Parathyroid adenoma (tissue), 2 donors: ENCODE measurements around the gene DNAH8.
"Not testable (repeated sequence)": the region's sequence is repeated elsewhere in the genome, so short reads cannot be mapped to it uniquely, and the experiment has no call there.

Source experiments
- H2AFZ ChIP-seq: fragments of 300-600 bp; sonication (generic); one replicate; pipeline ENCODE4 v1.7.0; 2017; ENCODE audit warnings: antibody characterized with exemption, mild to moderate bottlenecking
- H3K27ac ChIP-seq: fragments of 300-600 bp; sonication (generic); one replicate; pipeline ENCODE4 v1.7.0; 2017
- H3K27me3 ChIP-seq: fragments of 300-600 bp; sonication (generic); one replicate; pipeline ENCODE4 v1.7.0; 2017; ENCODE audit warnings: low read length; ENCODE audit not compliant: control insufficient read depth, insufficient read depth
- H3K36me3 ChIP-seq: fragments of 300-600 bp; sonication (generic); one replicate; pipeline ENCODE4 v1.7.0; 2017; ENCODE audit warnings: low read length; ENCODE audit not compliant: control insufficient read depth, insufficient read depth
- H3K4me1 ChIP-seq: fragments of 300-600 bp; sonication (generic); one replicate; pipeline ENCODE4 v1.7.0; 2017; ENCODE audit warnings: control low read depth
- H3K4me2 ChIP-seq: fragments of 300-600 bp; sonication (generic); one replicate; pipeline ENCODE4 v1.7.0; 2017; ENCODE audit warnings: low read length
- H3K4me3 ChIP-seq: fragments of 300-600 bp; sonication (generic); one replicate; pipeline ENCODE4 v1.7.0; 2017; ENCODE audit warnings: low read depth, low read length
- H3K79me2 ChIP-seq: fragments of 300-600 bp; sonication (generic); one replicate; pipeline ENCODE4 v1.7.0; 2017; ENCODE audit warnings: control low read depth
- H3K9ac ChIP-seq: fragments of 300-600 bp; sonication (generic); one replicate; pipeline ENCODE4 v1.7.0; 2017; ENCODE audit warnings: mild to moderate bottlenecking
- H3K9me3 ChIP-seq: fragments of 300-600 bp; sonication (generic); one replicate; pipeline ENCODE4 v1.7.0; 2017; ENCODE audit warnings: low read length; ENCODE audit not compliant: control insufficient read depth
- TF ChIP-seq, protein P1 (sequence below): fragments of 300-600 bp; sonication (generic); IDR thresholded peaks from one replicate; pipeline ENCODE4 v1.7.0; 2017; ENCODE audit warnings: antibody characterized with exemption, mild to moderate bottlenecking
- donor health status: primary hyperparathyroidism.

Gene DNAH8

DNA sequence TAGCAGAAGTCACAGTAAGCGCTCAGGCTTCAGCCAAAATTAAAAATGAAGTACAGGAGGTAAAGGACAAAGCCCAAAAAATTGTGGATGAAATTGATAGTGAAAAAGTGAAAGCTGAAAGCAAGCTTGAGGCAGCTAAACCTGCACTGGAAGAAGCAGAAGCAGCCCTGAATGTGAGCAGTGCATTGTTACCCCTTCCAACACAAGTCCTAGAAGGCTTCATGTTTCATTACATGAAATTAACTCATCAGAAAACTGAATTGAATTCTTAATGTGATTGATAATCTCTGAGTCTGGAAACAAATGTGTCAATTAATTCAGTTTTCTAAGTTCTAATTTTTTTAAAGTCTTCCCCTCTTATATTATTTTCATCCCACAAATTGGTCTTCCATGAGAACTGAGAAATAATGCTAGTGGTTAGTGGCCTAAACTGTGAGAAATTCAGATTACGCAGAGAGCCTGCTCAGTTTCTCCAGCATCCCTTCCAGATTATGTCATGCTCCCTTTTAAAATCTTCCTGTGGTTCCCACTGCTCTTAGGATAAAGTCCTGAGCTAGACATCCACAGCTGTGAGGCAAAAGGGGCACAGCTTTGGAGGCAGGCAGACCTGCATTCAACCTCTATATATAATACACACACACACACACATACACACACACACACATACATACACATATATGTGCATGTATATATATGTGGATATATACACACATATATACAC is 200.3 kb downstream of the DNAH8 start:
- TF ChIP-seq, protein P1, sequence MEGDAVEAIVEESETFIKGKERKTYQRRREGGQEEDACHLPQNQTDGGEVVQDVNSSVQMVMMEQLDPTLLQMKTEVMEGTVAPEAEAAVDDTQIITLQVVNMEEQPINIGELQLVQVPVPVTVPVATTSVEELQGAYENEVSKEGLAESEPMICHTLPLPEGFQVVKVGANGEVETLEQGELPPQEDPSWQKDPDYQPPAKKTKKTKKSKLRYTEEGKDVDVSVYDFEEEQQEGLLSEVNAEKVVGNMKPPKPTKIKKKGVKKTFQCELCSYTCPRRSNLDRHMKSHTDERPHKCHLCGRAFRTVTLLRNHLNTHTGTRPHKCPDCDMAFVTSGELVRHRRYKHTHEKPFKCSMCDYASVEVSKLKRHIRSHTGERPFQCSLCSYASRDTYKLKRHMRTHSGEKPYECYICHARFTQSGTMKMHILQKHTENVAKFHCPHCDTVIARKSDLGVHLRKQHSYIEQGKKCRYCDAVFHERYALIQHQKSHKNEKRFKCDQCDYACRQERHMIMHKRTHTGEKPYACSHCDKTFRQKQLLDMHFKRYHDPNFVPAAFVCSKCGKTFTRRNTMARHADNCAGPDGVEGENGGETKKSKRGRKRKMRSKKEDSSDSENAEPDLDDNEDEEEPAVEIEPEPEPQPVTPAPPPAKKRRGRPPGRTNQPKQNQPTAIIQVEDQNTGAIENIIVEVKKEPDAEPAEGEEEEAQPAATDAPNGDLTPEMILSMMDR: no peak
- Histone ChIP-seq H3K79me2 (no peaks in the 10 kb centered on the region), H3K9ac (no peak overlapping the region), H3K9me3 (no peaks in the 10 kb centered on the region), H3K4me1 (no peaks in the 10 kb centered on the region), H3K27me3 (no peaks in the 10 kb centered on the region), H3K27ac (no peak overlapping the region), H3K4me3 (no peak overlapping the region), H3K36me3 (no peaks in the 10 kb centered on the region), H3K4me2 (no peak overlapping the region), H2AFZ (no peak overlapping the region)

DNA sequence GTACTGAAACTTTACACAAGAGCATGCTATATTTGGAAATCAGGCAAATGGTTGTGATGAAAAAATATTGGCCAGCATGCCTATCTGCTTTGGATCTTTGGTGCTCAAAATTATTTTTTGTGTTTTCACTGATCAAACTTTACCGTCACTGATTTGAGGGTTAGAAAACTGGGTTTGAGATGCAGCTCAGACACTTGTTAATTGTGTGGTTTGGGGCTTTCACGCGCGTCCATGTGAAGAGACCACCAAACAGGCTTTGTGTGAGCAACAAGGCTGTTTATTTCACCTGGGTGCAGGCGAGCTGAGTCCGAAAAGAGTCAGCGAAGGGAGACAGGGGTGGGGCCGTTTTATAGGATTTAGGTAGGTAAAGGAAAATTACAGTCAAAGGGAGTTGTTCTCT is 206.4 kb downstream of the DNAH8 start:
- H3K79me2 ChIP-seq, H3K9ac ChIP-seq, H3K9me3 ChIP-seq, H3K36me3 ChIP-seq, H3K4me2 ChIP-seq, H3K27ac ChIP-seq, H2AFZ ChIP-seq, H3K4me3 ChIP-seq, H3K27me3 ChIP-seq, H3K4me1 ChIP-seq: not testable (repeated sequence)

DNA sequence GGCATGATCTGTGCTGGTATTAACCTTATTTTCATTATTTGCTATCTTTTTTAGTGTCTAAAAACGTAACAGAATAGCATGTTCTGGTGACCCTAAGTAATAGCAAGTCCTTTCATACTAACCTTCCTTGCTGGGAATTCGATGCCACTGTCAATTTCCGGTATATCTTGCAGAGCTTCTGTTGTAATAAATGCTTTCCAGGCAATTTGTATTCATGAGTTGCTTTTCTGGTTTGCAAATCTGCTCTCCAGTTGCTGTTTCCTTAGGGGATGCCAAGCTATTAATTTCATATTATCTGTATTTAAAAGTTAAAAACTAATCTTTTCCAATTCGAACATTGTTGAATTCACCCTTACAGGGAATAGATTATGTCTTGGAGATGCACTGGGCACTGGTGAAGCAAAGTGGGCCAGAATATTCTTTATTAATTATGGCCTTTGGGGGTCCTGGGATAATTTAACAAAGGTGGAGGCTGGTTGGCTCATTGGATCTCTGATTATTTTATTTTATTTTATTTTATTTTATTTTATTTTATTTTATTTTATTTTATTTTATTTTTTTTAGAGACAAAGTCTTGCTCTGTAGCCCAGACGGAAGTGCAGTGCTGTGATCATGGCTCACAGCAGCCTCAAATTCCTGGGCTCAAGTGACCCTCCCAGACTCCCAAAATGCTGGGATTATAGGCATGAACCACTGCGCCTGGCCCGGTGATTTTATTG is 209.8 kb downstream of the DNAH8 start:
- no peak overlapping the region for H3K9ac ChIP-seq
- no peak overlapping the region for H3K4me3 ChIP-seq
- no peaks in the 10 kb centered on the region for H3K27me3 ChIP-seq
- TF ChIP-seq, protein P1: no peak
- H3K9me3 ChIP-seq: no peaks in the 10 kb centered on the region
- no peak overlapping the region for H3K4me2 ChIP-seq
- no peak overlapping the region for H2AFZ ChIP-seq
- no peak overlapping the region for H3K27ac ChIP-seq
- no peaks in the 10 kb centered on the region for H3K4me1 ChIP-seq
- H3K36me3 ChIP-seq: no peaks in the 10 kb centered on the region
- H3K79me2 ChIP-seq: no peaks in the 10 kb centered on the region

DNA sequence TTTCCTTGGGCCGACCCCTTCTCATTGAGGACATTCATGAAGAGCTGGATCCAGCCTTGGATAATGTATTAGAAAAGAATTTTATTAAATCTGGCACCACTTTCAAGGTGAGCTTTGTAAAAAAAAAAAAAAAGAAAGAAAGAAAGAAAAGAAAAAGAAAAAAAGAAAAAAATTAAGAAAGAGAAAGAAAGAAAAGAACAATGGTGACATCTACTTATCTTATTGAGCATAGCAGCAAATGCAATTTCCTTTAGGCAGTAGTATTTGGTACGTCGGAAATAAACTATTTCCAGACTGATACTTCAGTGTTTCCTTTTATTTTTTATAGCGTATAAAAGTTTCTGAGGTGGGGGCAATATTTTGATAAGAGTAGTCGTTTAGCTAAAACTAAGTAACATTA is 214.4 kb downstream of the DNAH8 start:
- no peak overlapping the region for H3K4me3 ChIP-seq
- H3K9ac ChIP-seq: no peak overlapping the region
- no peak overlapping the region for H3K4me2 ChIP-seq
- H3K36me3 ChIP-seq: no peaks in the 10 kb centered on the region
- no peaks in the 10 kb centered on the region for H3K27me3 ChIP-seq
- H3K79me2 ChIP-seq: no peaks in the 10 kb centered on the region
- TF ChIP-seq, protein P1: no peak
- no peaks in the 10 kb centered on the region for H3K4me1 ChIP-seq
- no peak overlapping the region for H3K27ac ChIP-seq
- H3K9me3 ChIP-seq: no peaks in the 10 kb centered on the region
- H2AFZ ChIP-seq: no peak overlapping the region

DNA sequence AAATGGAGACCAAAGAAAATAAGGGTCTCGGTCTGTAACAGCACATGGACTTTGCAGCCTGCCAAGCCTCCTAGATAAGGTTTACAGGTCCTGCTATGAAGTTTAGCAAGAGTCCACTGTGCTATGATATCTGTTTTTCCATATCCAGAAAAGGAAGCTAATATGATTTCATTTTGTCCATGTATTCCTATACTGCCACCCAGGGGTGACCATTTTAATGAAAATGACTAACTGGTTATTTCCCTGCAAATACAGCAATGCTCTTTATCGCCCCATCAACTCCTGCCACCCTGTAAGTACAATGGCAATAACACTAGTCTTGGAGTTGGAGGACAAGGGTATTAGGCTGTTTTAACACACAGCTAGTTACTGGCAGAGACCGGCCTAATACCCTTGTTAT is 218.3 kb downstream of the DNAH8 start:
- H3K36me3 ChIP-seq: no peaks in the 10 kb centered on the region
- no peak overlapping the region for H3K4me2 ChIP-seq
- no peaks in the 10 kb centered on the region for H3K9me3 ChIP-seq
- H3K9ac ChIP-seq: no peak overlapping the region
- no peaks in the 10 kb centered on the region for H3K4me1 ChIP-seq
- H3K27me3 ChIP-seq: no peaks in the 10 kb centered on the region
- TF ChIP-seq, protein P1: no peak
- no peak overlapping the region for H2AFZ ChIP-seq
- no peaks in the 10 kb centered on the region for H3K79me2 ChIP-seq
- no peak overlapping the region for H3K27ac ChIP-seq
- H3K4me3 ChIP-seq: no peak overlapping the region
